HG03469 (cell line): Measurements from ENCODE around the gene ZNF611.
"Not testable (repeated sequence)": the region's sequence is repeated elsewhere in the genome, so short reads cannot be mapped to it uniquely, and the experiment has no call there.

Source experiments
- ATAC-seq: cut with Tn5 transposase; IDR thresholded peaks from one replicate; pipeline ENCODE4 v1.9.1; 2021; ENCODE audit warnings: mild to moderate bottlenecking, moderate library complexity, moderate number of reproducible peaks; ENCODE audit not compliant: unreplicated experiment

Gene ZNF611

GRCh38 chr19:52720541-52720940 is 14.3 kb downstream of the ZNF611 start:
- ATAC-seq = not testable (repeated sequence)

DNA sequence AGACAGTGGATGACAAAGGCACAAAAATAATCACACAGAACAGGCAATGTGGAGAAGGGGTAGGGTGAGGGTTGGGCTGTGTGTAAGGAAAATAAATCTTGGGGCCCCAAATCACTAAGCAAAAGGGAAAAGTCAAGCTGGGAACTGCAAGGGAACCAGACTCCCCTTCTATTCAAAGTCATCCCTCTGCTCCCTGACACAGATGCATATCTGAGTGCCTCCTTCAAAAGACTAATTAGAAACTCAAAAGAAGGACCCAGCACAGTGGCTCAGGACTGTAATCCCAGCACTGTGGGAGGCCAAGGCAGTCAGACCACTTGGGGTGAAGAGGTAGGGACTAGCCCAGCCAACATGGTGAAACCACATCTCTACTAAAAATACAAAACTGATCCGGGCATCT is 18.3 kb downstream of the ZNF611 start:
- ATAC-seq = no peak

GRCh38 chr19:52715902-52716301 is 18.9 kb downstream of the ZNF611 start:
- not testable (repeated sequence) for ATAC-seq

DNA sequence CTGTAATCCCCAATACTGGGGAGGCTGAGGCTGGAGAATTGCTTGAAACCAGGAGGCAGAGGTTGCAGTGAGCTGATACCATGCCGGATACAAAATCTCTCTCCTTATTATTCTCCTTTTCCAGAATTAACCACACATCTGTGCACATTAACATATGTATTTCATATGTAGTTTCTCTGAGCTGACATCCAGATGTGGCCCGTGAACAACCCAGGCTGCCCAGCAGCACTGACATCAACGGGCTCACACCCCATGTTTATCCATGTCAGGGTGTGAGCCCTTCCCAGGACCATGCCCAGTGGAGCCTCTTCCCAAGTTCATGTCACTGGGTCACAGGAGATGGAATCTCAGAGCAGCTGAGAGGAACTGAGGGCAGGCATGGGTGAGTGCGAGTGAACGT is 19.5 kb downstream of the ZNF611 start:
- ATAC-seq = not testable (repeated sequence)

DNA sequence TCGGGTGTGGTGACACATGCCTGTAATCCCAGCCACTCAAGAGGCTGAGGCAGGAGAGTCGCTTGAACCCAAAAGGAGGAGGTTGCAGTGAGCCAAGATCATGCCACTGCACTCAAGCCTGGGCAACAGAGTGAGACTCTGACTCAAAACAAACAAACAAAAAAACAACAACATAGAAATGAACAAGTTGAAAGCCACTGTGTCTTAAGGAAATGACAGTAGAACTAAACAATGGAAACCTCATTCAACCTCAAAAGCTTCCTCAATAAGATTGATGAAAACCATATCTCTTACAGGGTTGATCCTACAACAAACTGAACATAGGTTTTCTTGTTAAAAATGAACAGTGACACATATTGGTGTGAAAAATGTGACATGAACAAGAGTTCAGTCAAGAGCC is 21.8 kb downstream of the ZNF611 start:
- ATAC-seq = not testable (repeated sequence)

GRCh38 chr19:52711661-52712060 is 23.2 kb downstream of the ZNF611 start:
- ATAC-seq = not testable (repeated sequence)

DNA sequence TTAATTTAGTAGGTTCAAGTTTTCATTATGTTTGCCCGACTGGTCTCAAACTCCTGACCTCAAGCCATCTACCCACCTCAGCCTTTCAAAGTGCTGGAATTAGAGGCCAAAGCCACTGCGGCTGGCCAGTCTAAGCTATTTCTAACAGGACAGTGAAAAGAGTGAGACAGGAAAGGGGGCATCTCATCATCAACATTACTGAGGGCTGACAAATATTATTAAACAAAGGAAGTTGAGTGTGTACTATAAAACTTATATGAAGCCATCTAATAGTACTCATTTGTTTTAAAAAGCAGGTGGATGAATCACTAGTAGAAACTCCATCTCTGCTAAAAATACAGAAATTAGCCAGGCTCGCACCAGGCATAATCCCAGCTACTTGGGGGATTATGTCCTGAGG is 24.3 kb downstream of the ZNF611 start:
- ATAC-seq = no peak

- not testable (repeated sequence) for ATAC-seq
Observed at GRCh38 chr19:52705615-52706014, 29.2 kb downstream of the ZNF611 start.

DNA sequence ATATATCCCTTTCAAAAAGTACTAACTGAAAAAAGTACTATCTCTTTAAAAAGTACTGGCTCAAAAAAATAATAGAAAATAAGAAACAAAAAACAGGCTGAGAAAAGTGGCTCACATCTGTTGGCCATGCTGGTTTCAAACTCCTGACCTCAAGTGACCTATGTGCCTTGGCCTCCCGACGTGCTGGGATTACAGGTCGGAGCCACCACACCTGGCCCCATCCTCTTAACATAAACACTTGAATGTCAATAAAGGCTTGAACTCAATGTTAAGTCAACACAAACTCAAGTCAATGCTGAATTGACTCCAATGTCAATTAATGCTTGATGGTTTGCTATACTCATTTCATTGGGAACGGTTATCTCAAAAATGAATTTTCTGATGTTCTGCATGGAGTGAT is 30.9 kb downstream of the ZNF611 start:
- no peak for ATAC-seq

DNA sequence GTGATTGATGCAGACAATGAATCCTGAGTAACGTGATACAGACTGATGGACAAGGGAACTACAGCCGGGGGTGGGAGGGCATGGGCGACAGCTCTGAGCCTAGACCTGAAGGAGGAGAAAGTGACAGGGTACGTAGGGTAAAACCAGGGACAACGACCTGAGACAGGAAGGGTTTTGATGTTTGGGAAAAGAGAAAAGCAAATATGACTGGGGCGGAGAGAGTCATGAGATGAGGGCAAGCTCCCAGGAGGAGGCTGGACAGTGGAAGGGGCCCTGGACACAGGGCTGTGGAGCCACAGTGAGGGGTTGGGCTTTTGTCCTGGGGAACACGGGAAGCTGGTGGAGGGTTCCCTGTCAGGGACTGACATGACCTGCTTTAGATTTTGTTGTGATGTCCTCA is 34.2 kb downstream of the ZNF611 start:
- ATAC-seq = no peak

DNA sequence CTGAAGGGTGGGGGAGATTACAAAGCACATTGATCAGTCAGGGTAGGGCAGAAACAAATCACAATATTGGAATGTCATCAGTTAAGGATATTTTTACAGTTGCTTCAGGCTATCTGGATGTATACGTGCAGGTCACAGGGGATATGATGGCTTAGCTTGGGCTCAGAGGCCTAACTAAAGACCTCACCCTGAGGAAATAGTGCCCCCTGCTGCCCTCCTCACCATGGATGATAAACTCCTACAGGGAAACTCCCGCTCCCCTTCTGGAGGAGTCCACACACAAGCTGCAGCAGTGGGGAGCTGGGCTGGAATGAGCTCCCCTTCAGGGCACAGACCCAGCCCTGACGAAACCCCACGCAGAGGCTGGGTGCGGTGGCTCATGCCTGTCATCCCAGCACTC is 35.3 kb downstream of the ZNF611 start:
- ATAC-seq = not testable (repeated sequence)

DNA sequence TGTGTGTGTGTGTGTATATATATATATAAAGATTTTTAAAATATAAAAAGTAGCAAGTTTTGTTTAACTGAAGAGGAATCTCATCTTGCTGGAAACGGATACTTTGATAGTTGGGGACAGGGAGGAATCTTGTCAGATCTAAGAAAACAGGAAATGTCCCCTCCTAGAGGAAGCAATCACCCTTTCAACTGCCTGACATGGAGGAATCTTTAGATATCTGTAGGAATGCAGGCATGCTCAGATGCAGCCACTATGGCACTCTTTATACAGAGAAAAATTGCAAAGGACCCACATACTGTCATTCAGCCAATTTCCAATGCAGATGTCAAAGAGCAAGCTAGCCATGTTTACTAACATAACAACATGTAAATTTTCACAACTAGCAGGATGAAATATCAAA is 38.8 kb downstream of the ZNF611 start:
- no peak for ATAC-seq

DNA sequence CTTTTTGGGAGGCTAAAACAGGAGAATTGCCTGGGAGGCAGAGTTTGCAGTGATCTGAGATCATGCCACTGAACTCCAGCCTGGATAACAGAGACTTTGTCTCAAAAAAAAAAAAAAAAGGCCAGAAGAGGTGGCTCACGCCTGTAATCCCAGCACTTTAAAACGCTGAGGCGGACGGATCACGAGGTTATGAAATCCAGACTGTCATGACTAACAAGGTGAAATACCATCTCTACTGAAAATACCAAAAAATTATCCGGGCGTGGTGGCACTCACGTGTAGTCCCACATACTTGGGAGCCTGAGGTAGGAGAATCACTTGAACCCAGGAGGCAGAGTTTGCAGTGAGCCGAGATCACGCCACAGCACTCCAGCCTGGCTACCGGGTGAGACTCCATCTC is 39.9 kb downstream of the ZNF611 start:
- ATAC-seq = no peak

GRCh38 chr19:52694281-52694680 is 40.6 kb downstream of the ZNF611 start:
- ATAC-seq = not testable (repeated sequence)

DNA sequence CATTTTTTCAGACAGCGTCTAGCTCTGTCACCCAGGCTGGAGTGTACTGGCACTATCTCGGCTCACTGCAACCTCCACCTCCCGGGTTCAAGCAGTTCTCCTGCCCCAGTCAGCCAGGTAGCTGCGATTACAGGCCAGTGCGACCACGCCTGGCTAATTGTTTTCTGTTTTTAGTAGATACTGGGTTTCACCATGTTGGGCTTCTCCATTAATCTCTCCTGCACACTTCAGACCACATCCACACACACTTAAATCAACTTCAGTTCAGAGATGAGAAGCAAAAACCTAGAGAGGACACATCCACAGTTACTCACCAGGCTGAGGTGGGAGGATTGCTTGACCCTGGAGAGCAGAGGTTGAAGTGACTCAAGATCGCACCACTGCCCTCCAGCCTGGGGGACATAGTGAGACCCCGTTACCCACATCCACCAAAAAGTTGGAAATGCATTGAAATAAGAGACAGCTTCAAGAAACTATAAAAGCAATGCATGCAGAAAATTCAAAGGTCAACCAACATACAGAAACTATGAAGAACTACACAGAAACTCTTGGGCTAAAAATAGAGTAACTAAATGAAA is 42.3 kb downstream of the ZNF611 start:
- no peak for ATAC-seq

DNA sequence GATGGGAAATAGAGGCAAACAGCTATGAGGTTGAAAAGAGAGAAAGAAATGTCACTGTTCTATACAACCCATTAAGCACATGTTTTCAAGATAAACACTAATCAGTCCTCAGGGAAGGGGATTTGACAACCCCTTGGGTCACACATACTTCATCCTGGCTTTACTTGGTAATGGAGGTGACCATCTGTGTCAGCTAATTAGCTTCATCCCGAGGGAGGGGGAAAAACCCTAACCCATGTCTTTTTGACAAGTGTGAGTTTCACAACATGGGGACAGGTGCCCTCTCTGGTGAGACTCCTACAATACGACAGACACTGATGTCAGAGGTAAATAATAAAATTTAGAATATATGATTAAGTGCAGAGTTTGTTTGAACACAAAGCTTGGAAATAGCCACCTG is 43.1 kb downstream of the ZNF611 start:
- no peak for ATAC-seq

GRCh38 chr19:52691215-52691610 is 43.6 kb downstream of the ZNF611 start:
- no peak for ATAC-seq

GRCh38 chr19:52690369-52691214 is 44.3 kb downstream of the ZNF611 start:
- no peak for ATAC-seq

- ATAC-seq = no peak
Observed at GRCh38 chr19:52689843-52690368, 44.9 kb downstream of the ZNF611 start.

DNA sequence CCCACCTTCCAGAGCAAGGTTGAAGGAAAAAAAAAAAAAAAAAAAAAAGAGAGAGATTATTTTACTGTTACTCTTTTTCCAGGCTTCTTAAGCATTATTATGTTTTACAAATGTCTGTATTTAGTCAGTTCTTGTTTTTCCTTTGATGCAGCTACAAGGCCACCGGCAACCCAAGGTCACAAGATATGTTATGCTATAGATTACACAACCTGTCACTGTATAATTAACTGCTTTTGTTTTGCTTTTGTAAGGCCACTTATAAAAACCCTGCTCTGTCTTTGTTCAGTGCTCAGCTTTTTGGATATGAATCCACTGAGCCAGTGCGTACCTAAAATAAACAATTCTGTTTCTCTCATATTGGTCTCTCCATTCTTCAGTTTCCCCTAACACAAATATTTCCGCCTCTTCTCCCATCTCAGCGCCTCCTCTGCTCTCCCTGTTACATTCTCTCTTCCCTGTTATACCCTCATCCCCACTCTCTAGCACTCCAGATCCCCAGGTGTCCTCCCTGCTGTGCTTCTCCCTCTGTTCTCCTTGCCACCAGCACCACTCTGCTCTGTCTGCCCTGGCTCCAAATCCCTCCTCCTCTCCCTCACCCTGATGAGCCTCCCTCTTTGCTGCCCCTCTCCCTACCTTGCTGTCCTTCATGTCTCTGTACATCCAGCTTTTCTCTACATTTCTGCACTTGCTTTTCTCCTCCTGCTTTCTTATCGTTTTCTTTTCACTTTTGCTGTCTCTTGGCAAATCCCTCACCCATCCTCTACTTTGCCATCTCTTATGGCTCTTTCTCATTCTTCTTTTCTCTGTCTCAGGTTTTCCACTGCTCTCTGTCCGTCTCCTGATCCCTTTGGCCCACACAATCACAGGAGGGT is 45.7 kb downstream of the ZNF611 start:
- not testable (repeated sequence) for ATAC-seq

DNA sequence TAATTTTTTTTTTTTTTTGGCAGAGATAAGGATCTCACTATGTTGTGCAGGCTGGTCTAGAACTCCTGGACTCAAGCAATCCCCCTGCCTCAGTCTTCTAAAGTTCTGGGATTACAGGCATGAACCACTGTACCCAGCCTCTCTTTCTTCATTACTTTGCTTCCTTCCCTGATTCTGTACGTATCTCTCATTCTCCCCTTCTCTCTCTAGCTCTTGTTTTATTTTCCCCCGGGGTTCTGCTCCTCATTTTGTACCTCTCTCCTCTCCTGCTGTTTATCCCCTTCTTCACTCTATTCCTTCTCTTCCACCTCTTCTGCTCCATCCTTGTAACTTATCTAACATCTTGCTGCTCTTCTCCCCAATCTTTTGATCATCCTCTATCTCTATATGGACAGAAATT is 46.5 kb downstream of the ZNF611 start:
- no peak for ATAC-seq
